Measurements from ENCODE around the gene CROCC2. TPM values are rescaled to one million over a fixed set of nuclear protein-coding genes. Genes with fewer than 3 reads are reported as not detected.

CROCC2 gene
- total RNA-seq, 1 donor from 2014 or later: not detected

DNA sequence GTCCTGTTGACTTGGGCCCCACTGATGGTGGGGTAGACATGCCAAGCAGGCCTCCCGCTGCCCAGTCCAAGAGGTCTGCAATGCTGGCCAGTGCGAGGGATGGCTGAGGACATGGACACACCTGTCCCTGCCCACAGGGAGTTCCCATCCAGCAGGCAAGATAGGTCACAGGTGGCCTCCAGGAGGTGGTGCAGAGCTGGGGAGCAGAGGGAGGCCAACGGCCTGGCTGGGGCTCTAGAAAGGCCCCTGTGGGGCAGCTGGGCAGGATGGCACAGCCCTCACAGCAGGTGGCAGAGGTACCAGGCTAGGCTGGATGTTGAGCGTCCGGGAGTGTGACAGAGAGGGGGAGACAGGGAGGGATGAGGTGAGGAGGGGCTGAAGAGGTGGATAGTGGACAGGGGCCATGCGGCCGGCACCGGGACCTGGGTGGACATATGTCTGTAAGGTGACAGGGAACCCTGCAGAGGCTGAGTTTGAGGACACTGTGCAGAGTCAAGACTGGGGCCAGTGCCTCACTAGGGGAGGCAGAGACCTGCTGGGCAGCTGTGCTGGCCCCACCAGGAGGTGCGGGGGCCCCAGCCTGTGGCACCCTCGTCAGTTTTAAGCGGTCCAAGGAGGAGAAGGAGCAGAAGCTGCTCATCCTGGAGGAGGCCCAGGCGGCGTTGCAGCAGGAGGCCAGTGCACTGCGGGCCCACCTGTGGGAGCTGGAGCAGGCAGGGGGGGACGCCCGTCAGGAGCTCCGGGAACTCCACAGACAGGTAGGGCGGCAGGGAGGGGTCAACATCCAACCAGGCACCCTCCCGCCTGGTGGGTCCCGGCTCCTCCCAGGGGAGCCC lies 58.0 kb downstream of the CROCC2 start:
- DNase-seq (ENCODE audit: low read depth) (no peak), FAIRE-seq (no peak)
- Histone ChIP-seq H3K27me3 (ENCODE audit: control insufficient read depth, insufficient read depth, low read length) (no peaks in the 10 kb centered on the region), H3K4me3 (ENCODE audit: low read depth, low read length) (no peak overlapping the region), H3K36me3 (ENCODE audit: control insufficient read depth, insufficient read depth, low read length) (no peaks in the 10 kb centered on the region)
- TF ChIP-seq, protein P1, sequence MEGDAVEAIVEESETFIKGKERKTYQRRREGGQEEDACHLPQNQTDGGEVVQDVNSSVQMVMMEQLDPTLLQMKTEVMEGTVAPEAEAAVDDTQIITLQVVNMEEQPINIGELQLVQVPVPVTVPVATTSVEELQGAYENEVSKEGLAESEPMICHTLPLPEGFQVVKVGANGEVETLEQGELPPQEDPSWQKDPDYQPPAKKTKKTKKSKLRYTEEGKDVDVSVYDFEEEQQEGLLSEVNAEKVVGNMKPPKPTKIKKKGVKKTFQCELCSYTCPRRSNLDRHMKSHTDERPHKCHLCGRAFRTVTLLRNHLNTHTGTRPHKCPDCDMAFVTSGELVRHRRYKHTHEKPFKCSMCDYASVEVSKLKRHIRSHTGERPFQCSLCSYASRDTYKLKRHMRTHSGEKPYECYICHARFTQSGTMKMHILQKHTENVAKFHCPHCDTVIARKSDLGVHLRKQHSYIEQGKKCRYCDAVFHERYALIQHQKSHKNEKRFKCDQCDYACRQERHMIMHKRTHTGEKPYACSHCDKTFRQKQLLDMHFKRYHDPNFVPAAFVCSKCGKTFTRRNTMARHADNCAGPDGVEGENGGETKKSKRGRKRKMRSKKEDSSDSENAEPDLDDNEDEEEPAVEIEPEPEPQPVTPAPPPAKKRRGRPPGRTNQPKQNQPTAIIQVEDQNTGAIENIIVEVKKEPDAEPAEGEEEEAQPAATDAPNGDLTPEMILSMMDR (IDR thresholded peaks at IDR 0.05; ENCODE audit: insufficient read depth, low read length, severe bottlenecking): no peak

DNA sequence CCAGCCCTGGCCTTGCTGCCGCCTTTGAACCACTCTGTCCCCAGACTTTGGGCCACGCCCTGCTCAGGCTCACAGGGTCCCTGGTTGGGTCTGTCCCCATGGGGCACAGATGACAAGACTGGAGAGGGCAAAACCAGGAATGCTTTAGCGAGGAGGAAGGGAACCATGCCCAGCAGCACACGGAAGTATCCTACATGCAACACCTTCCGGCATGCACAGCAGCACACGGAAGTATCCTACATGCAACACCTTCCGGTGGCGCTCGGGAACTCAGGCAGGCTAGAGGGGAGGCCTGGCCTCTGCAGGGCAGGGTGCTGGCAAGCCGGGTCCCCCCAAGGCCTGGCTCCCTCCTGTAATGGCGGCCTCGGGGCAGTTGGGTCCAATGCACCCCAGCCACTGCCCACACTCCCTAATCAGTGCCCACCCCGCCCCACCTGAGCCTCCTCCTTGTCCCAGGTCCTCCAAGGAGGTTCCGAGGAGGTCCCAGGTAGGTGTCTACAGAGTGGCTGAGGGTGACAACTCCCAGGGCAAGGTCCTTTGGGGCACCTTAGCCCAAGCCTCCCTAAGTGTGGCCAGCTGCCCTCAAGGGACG lies 58.7 kb downstream of the CROCC2 start:
- Histone ChIP-seq H3K36me3 (ENCODE audit: control insufficient read depth, insufficient read depth, low read length) (no peaks in the 10 kb centered on the region), H3K4me3 (ENCODE audit: low read depth, low read length) (no peak overlapping the region), H3K27me3 (ENCODE audit: control insufficient read depth, insufficient read depth, low read length) (no peaks in the 10 kb centered on the region)
- FAIRE-seq: no peak
- TF ChIP-seq, protein P1 (IDR thresholded peaks at IDR 0.05; ENCODE audit: insufficient read depth, low read length, severe bottlenecking): no peak
- no peak for DNase-seq (ENCODE audit: low read depth)

DNA sequence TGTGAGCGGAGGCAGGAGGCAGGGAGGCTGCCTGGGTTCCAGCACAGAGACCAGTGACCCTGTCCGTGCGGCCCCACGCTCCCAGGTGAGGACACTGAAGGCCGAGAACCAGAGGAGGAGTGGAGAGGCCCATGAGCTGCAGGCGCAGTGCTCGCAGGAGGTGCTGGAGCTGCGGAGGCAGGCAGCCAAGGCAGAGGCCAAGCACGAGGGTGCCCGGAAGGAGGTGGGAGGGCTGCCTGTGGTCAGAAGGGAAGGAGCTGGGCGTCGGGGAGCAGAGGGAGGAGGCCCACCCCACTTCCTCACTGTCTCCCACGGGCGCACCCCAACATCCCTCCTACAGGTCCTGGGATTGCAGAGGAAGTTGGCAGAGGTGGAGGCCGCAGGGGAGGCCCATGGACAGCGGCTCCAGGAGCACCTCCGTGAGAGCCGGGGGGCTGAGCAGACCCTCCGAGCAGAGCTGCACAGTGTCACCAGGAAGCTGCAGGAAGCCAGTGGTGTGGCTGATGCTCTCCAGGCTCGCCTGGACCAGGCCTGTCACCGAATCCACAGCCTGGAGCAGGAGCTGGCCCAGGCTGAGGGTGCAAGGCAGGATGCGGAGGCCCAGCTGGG lies 59.3 kb downstream of the CROCC2 start:
- no peak for DNase-seq (ENCODE audit: low read depth)
- Histone ChIP-seq H3K36me3 (ENCODE audit: control insufficient read depth, insufficient read depth, low read length) (no peaks in the 10 kb centered on the region), H3K4me3 (ENCODE audit: low read depth, low read length) (no peak overlapping the region), H3K27me3 (ENCODE audit: control insufficient read depth, insufficient read depth, low read length) (no peaks in the 10 kb centered on the region)
- FAIRE-seq: no peak
- TF ChIP-seq, protein P1 (IDR thresholded peaks at IDR 0.05; ENCODE audit: insufficient read depth, low read length, severe bottlenecking): no peak

- DNase-seq (ENCODE audit: low read depth) (no peak), FAIRE-seq (no peak)
- TF ChIP-seq, protein P1 (IDR thresholded peaks at IDR 0.05; ENCODE audit: insufficient read depth, low read length, severe bottlenecking): no peak
- no peaks in the 10 kb centered on the region for H3K27me3 ChIP-seq (ENCODE audit: control insufficient read depth, insufficient read depth, low read length)
- no peaks in the 10 kb centered on the region for H3K36me3 ChIP-seq (ENCODE audit: control insufficient read depth, insufficient read depth, low read length)
- no peak overlapping the region for H3K4me3 ChIP-seq (ENCODE audit: low read depth, low read length)
Observed at GRCh38 chr2:240965905-240966456, 59.8 kb downstream of the CROCC2 start.

DNA sequence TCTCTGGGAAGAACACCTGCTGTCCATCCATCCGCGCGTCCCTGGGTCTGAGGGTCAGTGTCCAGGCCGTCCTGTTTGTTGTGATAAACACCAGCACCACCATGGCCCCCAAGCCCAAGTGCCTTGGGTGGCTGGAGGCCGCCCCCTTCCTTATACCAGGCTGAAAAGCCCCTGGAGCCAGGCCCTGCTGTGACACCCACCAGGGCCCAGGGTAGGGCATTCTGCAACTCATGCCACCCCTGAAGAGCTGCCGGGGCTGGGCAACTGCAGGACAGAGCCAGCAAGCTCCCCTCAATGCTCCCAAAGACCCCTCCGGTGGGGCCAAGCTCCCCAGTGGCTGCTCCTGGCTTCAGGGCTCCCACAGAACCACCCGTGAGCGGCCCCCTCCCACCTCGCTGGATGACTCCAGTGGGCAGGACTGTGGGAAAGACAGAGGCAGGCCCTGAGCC lies 60.3 kb downstream of the CROCC2 start:
- FAIRE-seq: no peak
- DNase-seq (ENCODE audit: low read depth): no peak
- Histone ChIP-seq H3K27me3 (ENCODE audit: control insufficient read depth, insufficient read depth, low read length) (no peaks in the 10 kb centered on the region), H3K36me3 (ENCODE audit: control insufficient read depth, insufficient read depth, low read length) (no peaks in the 10 kb centered on the region), H3K4me3 (ENCODE audit: low read depth, low read length) (no peak overlapping the region)
- TF ChIP-seq, protein P1 (IDR thresholded peaks at IDR 0.05; ENCODE audit: insufficient read depth, low read length, severe bottlenecking): no peak
